K562 (cell line): ENCODE measurements around the gene UAP1. TPM values are rescaled to one million over a fixed set of nuclear protein-coding genes. Genes with fewer than 3 reads are reported as not detected.

Source experiments
- HSF4 ChIP-seq: fragments of 250-450 bp; sonication (Bioruptor Pico); IDR thresholded peaks from 2 replicates; pipeline ENCODE4 v2.1.2; 2022; ENCODE audit warnings: mild to moderate bottlenecking, moderate library complexity, borderline replicate concordance
- MYC ChIP-seq, 2 experiments: fragments of 250-450 bp in 1 of 2; sonication (Bioruptor Pico) in 1 of 2; IDR thresholded peaks; 2 replicates each; pipeline versions ENCODE4 v1.5.1 to v1.6.1; 2012 to 2021; ENCODE audit warnings: low read depth in 2 of 2, borderline replicate concordance in 1 of 2, improper control_type of control experiment in 1 of 2, low read length in 1 of 2, mild to moderate bottlenecking in 1 of 2, moderate library complexity in 1 of 2
- PRDM10 ChIP-seq: fragments of 450-650 bp; IDR thresholded peaks from 2 replicates; pipeline ENCODE4 v1.6.1; 2018; ENCODE audit not compliant: partially characterized antibody
- RREB1 ChIP-seq: fragments of 250-450 bp; sonication (Bioruptor Pico); IDR thresholded peaks from 2 replicates; pipeline ENCODE4 v1.4.0; 2020
- YBX1 ChIP-seq: fragments of 450-650 bp; IDR thresholded peaks from 2 replicates; pipeline ENCODE4 v1.7.1; 2016; ENCODE audit warnings: mild to moderate bottlenecking
- ZNF318 ChIP-seq, 2 experiments: fragments of 450-650 bp; IDR thresholded peaks; 2 replicates each; pipeline ENCODE4 v1.6.1; 2016; ENCODE audit warnings: mild to moderate bottlenecking in 2 of 2, borderline replicate concordance in 1 of 2, low read depth in 1 of 2, moderate library complexity in 1 of 2
- ZNF79 ChIP-seq: fragments of 250-450 bp; sonication (Bioruptor Pico); IDR thresholded peaks from 2 replicates; pipeline ENCODE4 v1.4.0; 2020; ENCODE audit warnings: low read depth, mild to moderate bottlenecking, moderate library complexity
- polyA plus RNA-seq, 8 experiments: library from polyadenylated mRNA; depleted of rRNA in 4 of 8; stranded (reverse) in 5 of 8; unstranded in 3 of 8; fragments of >200 nt; fragmentation: Nextera tagmentation in 2 of 8; fragmentation: Illumina TruSeq in 1 of 8; extraction: Ambion mirVana in 2 of 8; extraction: Trizol in 1 of 8; gene quantifications; 2 replicates each; pipeline versions ENCODE4 v1.2.1 to v1.2.3, GENCODE V29; 2011 to 2014; ENCODE audit warnings: inconsistent platforms in 1 of 8, missing spikeins in 1 of 8
- total RNA-seq, 7 experiments: library from RNA; depleted of rRNA in 6 of 7; stranded (reverse); fragments of >200 nt in 6 of 7; fragmentation: Illumina TruSeq in 2 of 7; extraction: Trizol in 2 of 7; gene quantifications; 2 replicates each; pipeline versions ENCODE4 v1.2.1 to v1.2.3, GENCODE V29; 2011 to 2021; ENCODE audit warnings: low replicate concordance in 1 of 7

The UAP1 gene
- total and polyA plus RNA-seq, 9 of the 15 experiments (the other 6 are each of a cell fraction or from before 2014, with no cell fraction given), result 182 to 317 (median 213) TPM

GRCh38 chr1:162537216-162537615 lies 24.3 kb upstream of the UAP1 start (continued):
- TF ChIP-seq ZNF318 (IDR thresholded peaks at IDR 0.05; ENCODE audit: borderline replicate concordance in 1 of 2, low read depth in 1 of 2) (no peak), RREB1 (CRISPR knock-in tag) (no peak), HSF4 (CRISPR knock-in tag) (no peak), MYC (IDR thresholded peaks at IDR 0.05; ENCODE audit: low read depth, low read length) (no peak), MYC (CRISPR knock-in tag; IDR thresholded peaks at IDR 0.05; ENCODE audit: borderline replicate concordance, low read depth) (no peak), PRDM10 (no peak), ZNF79 (no peak), YBX1 (no peak)
